T47D (cell line): ENCODE measurements around the gene PFKFB2.

Experiments
- DNase-seq, 2 experiments: peaks; one replicate each; pipeline versions ENCODE4 v3.0.0 to v3.0.0-alpha.2; 2011 to 2012; ENCODE audit warnings: low read depth in 1 of 2, low spot score in 1 of 2
- JUND ChIP-seq: IDR thresholded peaks from 2 replicates; pipeline ENCODE4 v1.6.1; 2012; ENCODE audit warnings: low read depth
- in situ Hi-C: cut with HindIII; loops from 2 replicates; pipeline ENCODE4 v1.10.0; 2016; ENCODE audit warnings: low sequenced_read_pairs, low pct_unique_long_range_greater_than_20kb

The PFKFB2 gene

DNA sequence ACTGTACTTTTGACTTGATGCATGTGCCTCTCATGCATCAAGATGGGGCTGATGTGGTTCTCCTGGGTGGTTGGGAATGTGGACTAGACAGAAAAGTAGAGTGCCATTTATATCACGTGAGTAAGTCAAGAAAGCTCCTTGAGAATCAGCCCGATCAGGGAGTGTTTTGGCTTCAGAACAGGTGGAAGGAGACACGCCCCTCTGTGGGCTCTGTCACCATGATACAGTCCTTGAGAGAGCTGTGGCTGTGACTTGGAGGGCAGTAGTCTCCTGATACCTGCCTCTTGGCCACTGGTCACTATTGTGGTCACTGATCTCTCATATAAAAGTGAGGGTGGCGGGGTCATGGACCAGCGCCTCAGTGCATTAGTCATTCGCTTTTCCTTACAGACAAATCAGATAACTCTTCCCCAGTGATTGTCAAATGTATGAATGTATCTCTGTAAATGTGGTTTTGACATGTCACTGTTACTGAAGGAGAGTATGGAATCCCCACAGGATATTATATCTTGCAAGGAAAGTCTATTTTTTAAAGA is 26.7 kb downstream of the PFKFB2 start:
- TF ChIP-seq JUND = no peak
- DNase-seq = no peak
- in situ Hi-C loops = no loop called here

DNA sequence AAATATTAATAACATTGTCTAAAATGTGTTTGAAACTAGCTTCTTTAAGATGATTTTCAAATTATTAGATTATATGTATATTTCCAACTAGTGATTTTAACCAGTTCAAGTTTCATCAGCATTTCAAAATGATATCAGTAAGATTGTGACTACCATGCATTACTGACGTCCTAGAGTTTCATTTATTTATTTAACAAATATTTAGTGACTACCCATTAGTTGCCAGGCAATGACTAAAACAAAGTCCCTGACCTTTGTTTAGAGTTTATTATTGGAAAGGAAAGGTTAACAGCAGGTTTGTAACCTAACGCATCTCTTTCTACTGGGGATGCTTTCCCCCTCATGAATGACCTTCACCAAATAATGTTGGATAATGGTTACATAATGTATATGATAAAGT is 28.0 kb downstream of the PFKFB2 start:
- no peak for TF ChIP-seq JUND
- in situ Hi-C loops = no loop called here
- no peak for DNase-seq

DNA sequence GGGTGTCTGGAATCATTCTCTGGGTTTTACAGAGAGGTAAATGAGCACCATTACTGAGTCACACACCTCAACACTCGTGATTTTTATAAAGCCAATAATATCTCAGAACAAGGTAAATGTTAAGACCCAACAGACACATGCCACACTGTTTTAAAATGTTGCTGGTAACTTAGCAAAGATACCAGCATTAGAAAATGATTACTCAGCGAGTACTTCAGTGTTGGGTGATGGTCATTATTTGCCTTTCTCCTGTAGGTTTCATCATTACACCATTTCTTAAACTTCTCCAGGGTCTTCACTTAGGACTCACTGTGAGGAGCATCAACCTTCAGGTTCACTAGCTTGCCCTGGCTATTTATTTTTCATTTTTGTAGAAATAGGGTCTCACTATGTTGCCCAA is 28.7 kb downstream of the PFKFB2 start:
- no peak for TF ChIP-seq JUND
- no peak for DNase-seq
- in situ Hi-C loops = no loop called here

DNA sequence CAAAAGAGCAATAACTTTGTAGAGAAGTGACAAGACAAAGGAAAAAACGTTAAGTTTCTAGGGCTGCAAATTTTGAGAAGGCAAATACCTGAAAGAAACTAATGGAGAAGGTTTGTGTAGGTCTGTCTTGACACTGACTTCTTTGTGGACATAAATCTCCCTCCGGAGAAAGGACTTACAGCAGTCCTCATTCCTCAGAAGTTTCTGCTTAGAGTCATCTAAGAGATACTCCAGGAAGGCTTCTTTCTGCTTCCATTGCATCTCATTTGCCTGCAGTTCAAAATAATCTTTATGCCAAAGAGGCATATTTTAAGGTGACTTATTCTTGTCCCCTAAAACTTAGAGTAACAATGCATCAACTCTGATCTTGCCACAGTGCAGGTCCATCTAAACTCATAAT is 31.2 kb downstream of the PFKFB2 start:
- in situ Hi-C loops = no loop called here
- DNase-seq = no peak
- no peak for TF ChIP-seq JUND

DNA sequence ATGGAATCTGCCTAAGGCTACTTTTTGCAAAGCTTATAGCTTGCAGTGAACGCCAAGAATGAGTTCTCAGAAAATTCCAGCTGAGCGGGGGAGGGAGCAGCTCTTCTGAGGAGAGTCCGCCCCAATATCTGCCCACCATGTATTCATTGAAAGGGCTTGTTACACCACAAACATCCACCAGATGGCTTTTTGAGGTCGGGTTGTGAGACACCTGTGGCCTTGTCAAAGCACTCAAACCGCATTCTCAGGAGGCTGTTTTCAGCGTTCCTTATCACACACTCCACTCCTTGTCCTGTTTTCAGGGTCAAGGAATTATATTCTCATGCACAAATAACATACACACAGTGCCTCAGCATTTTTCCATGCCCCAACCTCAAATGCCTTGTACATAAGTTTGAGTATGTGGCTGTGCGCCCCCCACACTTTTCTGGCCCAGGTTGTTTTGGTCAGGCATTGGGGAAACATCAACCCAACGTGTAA is 31.7 kb downstream of the PFKFB2 start:
- peak; percentile 34 to 88 for DNase-seq
- in situ Hi-C loops = no loop called here
- TF ChIP-seq JUND = no peak

DNA sequence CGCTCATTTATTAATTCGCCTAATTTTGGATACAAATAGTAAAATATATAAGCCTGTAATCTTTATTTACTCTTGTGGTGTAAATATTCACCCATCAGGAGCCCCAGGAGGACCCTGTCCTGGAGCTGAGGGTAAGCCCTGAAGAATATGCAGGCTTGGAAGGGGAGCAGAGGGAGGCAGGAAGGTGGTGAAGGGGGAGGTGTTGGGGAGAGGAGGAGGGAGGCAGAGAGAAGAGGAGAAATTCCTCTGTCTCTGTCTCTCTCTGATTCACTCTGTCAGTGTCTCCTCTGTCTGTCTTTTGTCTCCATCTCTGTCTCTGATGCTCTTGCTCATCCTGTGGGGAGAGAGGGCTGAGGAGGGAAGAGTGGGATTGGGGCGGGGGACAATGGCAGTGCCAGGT is 32.8 kb downstream of the PFKFB2 start:
- in situ Hi-C loops = no loop called here
- TF ChIP-seq JUND = no peak
- no peak for DNase-seq

DNA sequence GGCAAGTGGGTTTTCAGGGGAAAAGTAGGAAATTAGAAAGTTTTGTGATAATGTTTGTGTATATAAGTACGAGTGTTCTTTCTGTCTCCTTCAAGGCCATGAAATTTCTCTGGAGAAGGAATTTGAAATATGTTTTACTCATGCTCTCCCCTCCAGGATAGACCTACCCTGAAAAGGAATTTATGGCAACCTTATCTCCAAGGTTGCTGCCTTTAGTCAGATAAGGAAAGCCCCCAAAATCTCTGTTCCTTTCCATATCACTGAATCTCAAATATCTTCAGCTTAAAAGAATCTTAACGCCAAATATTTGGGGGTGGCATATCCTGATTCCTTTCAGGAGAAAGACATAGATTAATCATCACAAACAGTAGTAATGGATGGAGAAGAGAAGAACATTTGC is 35.1 kb downstream of the PFKFB2 start:
- TF ChIP-seq JUND = no peak
- DNase-seq = no peak
- in situ Hi-C loops = no loop called here

DNA sequence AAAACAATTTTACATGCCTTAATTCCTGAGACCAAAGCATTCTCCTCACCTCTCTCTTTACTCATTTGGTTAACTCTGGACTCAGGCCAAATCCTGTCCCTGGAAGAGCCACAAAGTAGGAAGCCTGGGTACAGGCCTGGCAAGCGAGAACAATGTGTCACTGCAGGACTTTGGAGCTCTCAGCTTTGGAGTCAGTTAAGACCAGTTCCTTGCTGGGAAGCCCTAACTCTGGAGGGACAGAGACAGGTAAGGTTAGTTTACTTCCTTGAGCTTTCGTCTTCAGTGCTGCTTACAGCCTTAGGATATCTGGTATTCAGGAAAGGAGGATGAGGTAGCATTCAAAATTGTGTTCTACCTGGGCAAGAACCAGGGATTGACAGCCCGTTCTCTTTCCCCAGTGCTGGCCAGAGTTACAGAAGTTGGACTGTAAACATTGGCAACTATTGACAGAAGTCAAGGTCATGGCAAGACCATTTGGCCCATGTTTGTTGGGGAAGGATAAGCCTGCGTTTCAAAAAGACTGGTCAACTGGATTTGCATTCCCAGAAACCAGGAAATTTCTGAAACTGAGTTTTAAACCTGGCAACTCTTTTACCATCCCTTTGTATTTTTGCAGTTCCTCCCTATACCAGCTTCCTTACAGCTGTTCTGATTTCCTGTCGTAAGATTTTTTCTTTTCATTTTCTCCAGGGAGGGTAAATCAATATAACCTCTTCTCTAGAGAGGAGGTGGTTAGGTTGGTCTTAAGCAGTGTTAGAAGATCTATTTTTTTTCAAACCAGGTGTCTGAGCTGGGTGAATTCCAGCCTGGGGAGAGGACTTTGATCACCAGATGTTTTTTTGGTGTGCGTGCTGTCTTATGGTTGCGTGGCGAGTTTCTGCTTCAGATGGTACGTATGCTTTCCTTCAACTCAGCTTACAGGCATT is 35.9 kb downstream of the PFKFB2 start, which contains the start of gene C4BPB:
C4BPB (plus strand) TSS at position 160 of the 926 bp plus-strand sequence; CDS start at position 832, 672 bp downstream.
- no peak for TF ChIP-seq JUND
- peak in 1 of 2 experiments; percentile 76 for DNase-seq
- in situ Hi-C loops = no loop called here

DNA sequence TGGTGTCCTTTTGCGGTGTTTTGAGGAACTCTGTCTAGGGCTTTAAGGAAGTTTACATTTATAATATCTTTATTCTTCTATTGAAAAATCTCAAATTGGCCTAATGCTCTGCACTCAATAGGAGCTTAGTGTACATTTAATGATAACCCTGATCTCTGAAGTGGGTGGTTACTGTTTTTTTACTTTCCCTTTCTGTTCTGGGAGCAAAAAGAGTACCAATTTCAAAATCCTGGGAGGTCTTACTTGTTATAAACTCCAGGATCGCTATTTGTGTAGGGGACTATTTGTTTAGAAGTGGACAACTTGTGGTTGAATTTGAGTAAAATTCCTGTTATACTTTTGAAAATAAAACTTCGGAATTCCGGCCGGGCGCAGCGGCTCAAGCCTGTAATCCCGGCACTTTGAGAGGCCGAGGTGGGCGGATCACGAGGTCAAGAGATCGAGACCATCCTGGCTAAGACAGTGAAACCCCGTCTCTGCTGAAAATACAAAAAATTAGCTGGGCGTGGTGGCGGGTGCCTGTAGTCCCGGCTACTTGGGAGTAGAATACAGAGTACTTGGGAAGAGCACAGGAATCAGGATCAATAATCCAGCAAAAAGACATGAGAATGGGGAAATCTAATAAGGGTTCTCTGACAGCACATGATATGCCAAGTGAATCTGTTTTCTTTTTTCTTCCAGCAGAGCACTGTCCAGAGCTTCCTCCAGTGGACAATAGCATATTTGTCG is 36.7 kb downstream of the PFKFB2 start:
- in situ Hi-C loops = no loop called here
- no peak for DNase-seq
- TF ChIP-seq JUND = no peak

DNA sequence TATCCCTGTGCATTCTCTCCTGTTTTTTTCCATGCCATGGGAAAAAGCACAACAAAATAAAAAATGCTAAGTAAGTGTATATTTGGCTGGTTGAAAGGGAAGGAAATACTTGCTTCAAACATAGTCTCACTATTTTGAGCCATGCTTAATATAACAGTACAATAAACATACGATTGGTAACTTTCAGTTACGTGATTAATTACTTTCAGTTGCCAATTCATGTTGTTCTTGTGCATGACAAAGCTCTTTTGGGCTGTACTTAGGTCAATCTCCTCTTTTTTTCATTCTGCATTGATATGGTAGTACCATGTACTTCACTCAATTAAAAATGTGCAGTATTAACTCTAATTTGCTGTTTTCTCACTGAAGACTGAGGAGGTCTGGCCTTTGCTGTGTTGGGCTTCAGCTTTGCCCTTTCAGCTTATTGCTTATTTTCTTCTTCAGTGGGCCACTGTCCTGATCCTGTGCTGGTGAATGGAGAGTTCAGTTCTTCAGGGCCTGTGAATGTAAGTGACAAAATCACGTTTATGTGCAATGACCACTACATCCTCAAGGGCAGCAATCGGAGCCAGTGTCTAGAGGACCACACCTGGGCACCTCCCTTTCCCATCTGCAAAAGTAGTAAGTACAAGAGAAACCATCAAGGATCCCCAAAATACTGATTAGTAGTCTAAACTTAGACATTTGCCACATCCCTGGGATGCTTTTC is 38.3 kb downstream of the PFKFB2 start:
- no peak for DNase-seq
- in situ Hi-C loops = no loop called here
- TF ChIP-seq JUND = no peak

DNA sequence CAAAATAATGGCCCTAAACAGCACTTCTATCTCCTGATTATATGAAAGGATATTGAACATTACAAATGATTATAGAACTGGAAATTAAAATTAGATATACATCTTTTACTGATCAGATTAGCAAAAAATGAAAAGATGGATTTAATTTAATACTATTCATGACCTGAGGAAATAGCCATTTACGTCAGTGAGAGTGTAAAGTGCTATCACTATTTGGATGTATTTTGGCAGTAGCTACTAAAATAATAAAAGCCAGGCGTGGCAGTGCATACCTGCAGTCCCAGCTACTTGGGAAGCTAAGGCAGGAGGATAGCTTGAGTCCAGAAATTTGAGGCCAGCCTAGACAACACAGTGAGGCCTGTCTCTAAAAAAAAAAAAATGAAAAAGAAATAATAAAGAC is 40.9 kb downstream of the PFKFB2 start:
- DNase-seq = no peak
- TF ChIP-seq JUND = no peak
- in situ Hi-C loops = no loop called here

DNA sequence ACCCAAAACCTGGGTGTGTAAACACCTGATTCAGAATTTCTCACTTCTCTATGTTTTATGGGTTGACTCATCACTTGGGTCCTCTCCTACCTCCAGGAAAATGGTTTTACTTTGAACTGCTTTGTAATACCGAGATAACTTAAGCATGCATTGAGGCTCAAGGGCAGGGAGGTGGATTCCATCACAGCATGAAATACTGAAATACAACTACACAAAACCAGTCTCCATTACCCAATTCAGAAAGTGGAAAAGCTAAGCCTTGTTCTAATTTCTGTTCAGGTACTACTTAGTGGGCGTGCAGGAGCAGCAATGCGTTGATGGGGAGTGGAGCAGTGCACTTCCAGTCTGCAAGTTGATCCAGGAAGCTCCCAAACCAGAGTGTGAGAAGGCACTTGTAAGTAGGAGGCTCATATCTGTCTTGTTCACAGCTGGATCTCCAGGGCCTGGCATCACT is 44.8 kb downstream of the PFKFB2 start:
- in situ Hi-C loops = no loop called here
- no peak for DNase-seq
- TF ChIP-seq JUND = no peak
